MCF 10A (cell line): ENCODE results near the gene MYLK. TPM values are rescaled to one million over a fixed set of nuclear protein-coding genes. Genes with fewer than 3 reads are reported as not detected.

Experiments
- BruUV-seq: library from RNA; stranded (reverse); fragments of 400-500 nt; replicated peaks from 2 replicates; lab custom pipeline; 2021; lab: Mats Ljungman, UMichigan
- CTCF ChIA-PET: fragments of 300-600 bp; sonication (Branson Sonifier 250); formaldehyde crosslinking; extraction: SDS; loops from one replicate; lab custom pipeline; 2021; ENCODE audit warnings: antibody characterized with exemption, inconsistent platforms; lab: Yijun Ruan, JAX
- POLR2A ChIA-PET: fragments of 300-600, 350-650 bp; sonication (Branson Sonifier 250); formaldehyde crosslinking; extraction: SDS; loops from one replicate; lab custom pipeline; 2020; ENCODE audit warnings: antibody characterized with exemption, inconsistent platforms; lab: Yijun Ruan, JAX
- DNase-seq: peaks from one replicate; pipeline ENCODE4 v3.0.0-alpha.2; 2018; ENCODE audit not compliant: unreplicated experiment
- H3K27ac Mint-ChIP-seq: one replicate; pipeline ENCODE4 v1.8.0; 2022; ENCODE audit warnings: mild to moderate bottlenecking, low read depth, mixed read lengths; ENCODE audit not compliant: unreplicated experiment
- H3K27me3 Mint-ChIP-seq: one replicate; pipeline ENCODE4 v1.8.0; 2022; ENCODE audit warnings: mixed read lengths; ENCODE audit not compliant: insufficient read depth, unreplicated experiment
- H3K36me3 Mint-ChIP-seq: one replicate; pipeline ENCODE4 v1.8.0; 2022; ENCODE audit warnings: mild to moderate bottlenecking, moderate library complexity, mixed read lengths; ENCODE audit not compliant: insufficient read depth, unreplicated experiment
- H3K4me1 Mint-ChIP-seq: one replicate; pipeline ENCODE4 v1.8.0; 2022; ENCODE audit warnings: mixed read lengths; ENCODE audit not compliant: insufficient read depth, unreplicated experiment
- H3K4me3 Mint-ChIP-seq: one replicate; pipeline ENCODE4 v1.8.0; 2022; ENCODE audit warnings: mild to moderate bottlenecking, moderate library complexity, mixed read lengths; ENCODE audit not compliant: unreplicated experiment
- H3K9me3 Mint-ChIP-seq: one replicate; pipeline ENCODE4 v1.8.0; 2022; ENCODE audit warnings: mixed read lengths; ENCODE audit not compliant: unreplicated experiment
- intact Hi-C: fragments of 100-400 bp; cut with micrococcal nuclease; formaldehyde crosslinking; loops from 2 replicates; pipeline ENCODE4 v1.14.1; 2022
- total RNA-seq: library from RNA; stranded (reverse); gene quantifications from 2 replicates; pipeline ENCODE4 v1.2.3, GENCODE V29; 2022
- TF ChIP-seq, protein P1 (sequence below): fragments of 200-600 bp; IDR thresholded peaks from one replicate; pipeline ENCODE4 v1.8.0; 2022; ENCODE audit warnings: antibody characterized with exemption, mild to moderate bottlenecking; ENCODE audit not compliant: unreplicated experiment

MYLK gene
- total RNA-seq, 1 experiment from 2014 or later, result 2.3 TPM

DNA sequence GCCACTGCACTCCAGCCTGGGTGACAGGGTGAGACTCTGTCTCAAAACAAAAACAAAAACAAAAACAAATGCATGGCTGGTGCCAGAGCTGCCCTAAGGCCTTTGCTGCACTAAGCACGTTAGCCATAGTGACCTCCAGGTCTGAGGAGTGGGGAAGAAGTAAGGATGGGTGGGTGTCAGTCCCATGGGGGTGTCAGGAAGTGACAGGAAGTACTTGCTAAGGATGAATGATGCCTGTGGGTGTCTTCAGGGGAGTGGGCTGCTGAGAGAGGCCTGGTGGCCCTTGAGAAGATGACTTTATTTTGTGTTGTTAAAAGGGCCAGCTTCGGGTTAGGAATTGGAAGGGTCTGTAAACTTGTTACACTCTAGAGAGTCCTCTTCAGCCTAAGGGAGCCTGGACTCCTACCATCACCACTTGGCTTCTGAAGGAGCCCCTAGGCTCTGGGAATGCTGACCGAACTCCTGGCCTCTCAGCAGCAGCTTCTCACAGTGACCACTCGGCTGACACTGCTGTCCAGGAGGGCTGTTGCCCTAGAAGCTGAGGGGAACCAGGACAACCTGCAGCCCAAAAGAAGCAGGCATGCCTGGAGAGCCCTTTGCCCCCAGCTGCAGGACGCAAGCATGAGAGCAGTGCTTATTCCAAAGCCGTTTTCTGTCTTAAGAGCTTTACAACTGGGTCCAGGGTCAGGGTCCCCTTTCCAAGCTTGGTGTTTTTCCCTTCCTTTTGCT is 116.4 kb downstream of the MYLK start:
- no TSS peak for BruUV-seq
- no peak overlapping the region for H3K4me3 Mint-ChIP-seq
- intact Hi-C loops, result no loop called here
- H3K27ac Mint-ChIP-seq, result no peak overlapping the region
- H3K27me3 Mint-ChIP-seq, result no peaks in the 10 kb centered on the region
- no peak for DNase-seq
- H3K9me3 Mint-ChIP-seq, result no peaks in the 10 kb centered on the region
- TF ChIP-seq, protein P1, sequence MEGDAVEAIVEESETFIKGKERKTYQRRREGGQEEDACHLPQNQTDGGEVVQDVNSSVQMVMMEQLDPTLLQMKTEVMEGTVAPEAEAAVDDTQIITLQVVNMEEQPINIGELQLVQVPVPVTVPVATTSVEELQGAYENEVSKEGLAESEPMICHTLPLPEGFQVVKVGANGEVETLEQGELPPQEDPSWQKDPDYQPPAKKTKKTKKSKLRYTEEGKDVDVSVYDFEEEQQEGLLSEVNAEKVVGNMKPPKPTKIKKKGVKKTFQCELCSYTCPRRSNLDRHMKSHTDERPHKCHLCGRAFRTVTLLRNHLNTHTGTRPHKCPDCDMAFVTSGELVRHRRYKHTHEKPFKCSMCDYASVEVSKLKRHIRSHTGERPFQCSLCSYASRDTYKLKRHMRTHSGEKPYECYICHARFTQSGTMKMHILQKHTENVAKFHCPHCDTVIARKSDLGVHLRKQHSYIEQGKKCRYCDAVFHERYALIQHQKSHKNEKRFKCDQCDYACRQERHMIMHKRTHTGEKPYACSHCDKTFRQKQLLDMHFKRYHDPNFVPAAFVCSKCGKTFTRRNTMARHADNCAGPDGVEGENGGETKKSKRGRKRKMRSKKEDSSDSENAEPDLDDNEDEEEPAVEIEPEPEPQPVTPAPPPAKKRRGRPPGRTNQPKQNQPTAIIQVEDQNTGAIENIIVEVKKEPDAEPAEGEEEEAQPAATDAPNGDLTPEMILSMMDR, result no peak
- ChIA-PET POLR2A (no interaction called here), CTCF (interaction anchor here (0.6 to 1.0 kb wide), 2 partner anchors 59 to 116 kb away, joined by 3 read pairs; no protein-coding TSS in a partner anchor)
- no peaks in the 10 kb centered on the region for H3K4me1 Mint-ChIP-seq
- peaks cover 6% of the 10 kb centered on the region for H3K36me3 Mint-ChIP-seq

DNA sequence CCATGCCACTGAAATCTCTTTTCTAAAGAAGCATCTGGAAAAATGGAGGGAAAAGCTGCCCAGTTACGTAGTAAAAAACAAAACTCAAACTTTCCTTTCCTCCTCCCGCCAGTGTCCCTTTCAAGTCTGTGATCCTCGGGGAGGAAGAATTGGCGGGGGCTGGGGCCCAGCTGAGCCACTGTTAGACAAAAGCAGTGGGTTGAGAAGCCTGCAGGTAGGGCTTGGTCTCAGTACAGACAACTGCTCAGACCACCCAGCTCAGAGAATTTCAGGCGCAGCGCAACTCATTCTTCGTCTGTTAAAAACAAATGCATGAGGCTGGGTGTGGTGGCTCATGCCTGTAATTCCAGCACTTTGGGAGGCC is 117.1 kb downstream of the MYLK start:
- H3K36me3 Mint-ChIP-seq, result peaks cover 6% of the 10 kb centered on the region
- CTCF ChIA-PET, result no interaction called here
- intact Hi-C loops, result no loop called here
- no peak for DNase-seq
- no peak overlapping the region for H3K27ac Mint-ChIP-seq
- H3K9me3 Mint-ChIP-seq, result no peaks in the 10 kb centered on the region
- TF ChIP-seq, protein P1, result no peak
- no peaks in the 10 kb centered on the region for H3K27me3 Mint-ChIP-seq
- no peak overlapping the region for H3K4me3 Mint-ChIP-seq
- BruUV-seq, result no TSS peak
- POLR2A ChIA-PET, result interaction anchor here (1.4 kb wide), 1 partner anchor 10 kb away, joined by 4 read pairs; no protein-coding TSS in a partner anchor
- no peaks in the 10 kb centered on the region for H3K4me1 Mint-ChIP-seq

DNA sequence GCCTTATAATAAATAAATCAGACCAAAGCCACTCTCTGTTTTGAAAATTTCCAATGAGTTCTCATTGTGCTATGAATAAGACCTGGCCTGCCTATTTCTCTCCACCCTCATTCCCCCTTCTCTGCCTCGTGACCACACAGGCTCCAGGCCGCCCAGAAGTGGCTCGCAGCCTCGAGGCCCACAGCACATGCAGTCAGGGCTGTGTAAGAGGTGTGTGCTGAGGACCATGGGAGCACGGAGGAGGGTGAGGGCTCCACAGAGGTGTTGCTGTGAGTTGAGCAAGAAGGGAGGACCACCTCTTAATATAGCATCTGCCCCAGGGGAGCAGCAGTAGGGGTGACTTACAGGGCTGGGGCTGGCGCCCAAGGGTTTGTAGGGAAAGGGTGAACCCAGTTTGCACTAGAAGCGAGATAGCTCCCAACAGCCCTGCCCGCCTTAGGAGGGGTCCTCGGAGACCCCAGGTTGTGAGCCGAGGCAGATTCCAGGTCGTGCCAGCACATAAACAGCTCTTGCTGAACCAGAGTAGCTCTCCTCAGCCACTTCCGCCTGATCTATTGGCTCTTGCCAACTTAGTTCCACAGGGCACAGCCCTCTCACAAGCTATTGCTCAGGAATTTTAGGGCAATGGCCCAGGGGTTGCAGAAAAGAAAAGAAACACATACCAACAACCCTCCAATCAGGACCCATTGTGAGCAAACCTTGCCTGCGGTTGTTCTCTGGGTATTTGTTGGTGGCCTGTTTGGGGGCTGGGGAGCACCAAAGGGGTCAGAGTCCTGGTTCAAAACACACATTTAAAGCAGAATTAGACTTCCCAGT is 117.7 kb downstream of the MYLK start:
- H3K36me3 Mint-ChIP-seq, result peaks cover 6% of the 10 kb centered on the region

More for the DNA sequence above, 117.7 kb downstream of the MYLK start:
- H3K4me1 Mint-ChIP-seq, result no peaks in the 10 kb centered on the region
- no peaks in the 10 kb centered on the region for H3K9me3 Mint-ChIP-seq
- TF ChIP-seq, protein P1, result no peak
- H3K4me3 Mint-ChIP-seq, result no peak overlapping the region
- no peak overlapping the region for H3K27ac Mint-ChIP-seq
- DNase-seq, result no peak
- BruUV-seq, result no TSS peak
- ChIA-PET POLR2A (interaction anchor here (1.4 kb wide), 1 partner anchor 10 kb away, joined by 4 read pairs; no protein-coding TSS in a partner anchor), CTCF (no interaction called here)
- H3K27me3 Mint-ChIP-seq, result no peaks in the 10 kb centered on the region
- intact Hi-C loops, result no loop called here
